Activated CD4-positive, alpha-beta memory T cell treated with anti-CD3 and anti-CD28 coated beads, Interleukin-2, amount 10 ng/mL, durations not matched to agents 7 days and 5 days (primary cell): ENCODE data around the gene EIF4G3. TPM values are rescaled to one million over a fixed set of nuclear protein-coding genes. Genes with fewer than 3 reads are reported as not detected.
"Not testable (repeated sequence)": the region's sequence is repeated elsewhere in the genome, so short reads cannot be mapped to it uniquely, and the experiment has no call there.

Experiments
- CTCF ChIA-PET: fragments of 350-600 bp; sonication (Branson Sonifier 250); formaldehyde crosslinking; loops from one replicate; lab custom pipeline; 2021; ENCODE audit warnings: antibody characterized with exemption, inconsistent platforms; lab: Charles Lee
- POLR2A ChIA-PET: fragments of 350-600 bp; sonication (Branson Sonifier 250); formaldehyde crosslinking; loops from one replicate; lab custom pipeline; 2021; ENCODE audit warnings: antibody characterized with exemption; lab: Charles Lee
- DNase-seq: peaks from one replicate; pipeline ENCODE4 v3.0.0-alpha.2; 2020
- H3K27ac Mint-ChIP-seq: one replicate; pipeline ENCODE4 v1.8.0; 2021; ENCODE audit warnings: mild to moderate bottlenecking, mixed read lengths
- H3K27me3 Mint-ChIP-seq: one replicate; pipeline ENCODE4 v1.8.0; 2021; ENCODE audit warnings: mixed read lengths
- H3K36me3 Mint-ChIP-seq: one replicate; pipeline ENCODE4 v1.8.0; 2021; ENCODE audit warnings: low read depth, mixed read lengths
- H3K4me1 Mint-ChIP-seq: one replicate; pipeline ENCODE4 v1.8.0; 2021; ENCODE audit warnings: mixed read lengths
- H3K4me3 Mint-ChIP-seq: one replicate; pipeline ENCODE4 v1.8.0; 2021; ENCODE audit warnings: mild to moderate bottlenecking, mixed read lengths
- H3K9me3 Mint-ChIP-seq: one replicate; pipeline ENCODE4 v1.8.0; 2021; ENCODE audit warnings: mixed read lengths
- total RNA-seq, 2 experiments: library from RNA; stranded (reverse); gene quantifications; one replicate each; pipeline ENCODE4 v1.2.3, GENCODE V29; 2021

Gene EIF4G3
- total RNA-seq, 2 experiments from 2014 or later, result 48.1 to 49.2 TPM

DNA sequence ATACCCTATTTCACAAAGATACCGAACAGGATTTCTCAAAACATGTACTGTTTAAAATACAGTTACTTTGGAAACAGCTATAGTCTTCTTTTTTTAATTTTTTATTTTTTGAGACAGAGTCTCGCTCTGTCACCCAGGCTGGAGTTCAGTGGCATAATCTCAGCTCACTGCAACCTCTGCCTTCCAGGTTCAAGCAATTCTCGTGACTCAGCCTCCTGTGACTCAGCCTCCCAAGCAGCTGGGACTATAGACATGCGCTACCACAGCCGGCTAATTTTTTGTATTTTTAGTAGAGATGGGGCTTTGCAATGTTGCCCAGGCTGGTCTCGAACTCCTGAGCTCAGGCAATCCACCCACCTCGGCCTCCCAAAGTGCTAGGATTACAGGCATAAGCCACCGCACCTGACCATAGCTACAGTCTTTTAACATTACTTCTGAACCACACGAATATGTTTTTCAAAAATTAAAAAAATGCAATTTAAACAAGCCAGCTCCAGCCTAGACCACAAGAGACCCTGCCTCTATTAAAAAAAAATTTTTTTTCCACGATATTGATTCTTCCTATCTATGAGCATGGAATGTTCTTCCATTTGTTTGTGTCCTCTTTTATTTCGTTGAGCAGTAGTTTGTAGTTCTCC is 85.5 kb downstream of the EIF4G3 start:
- DNase-seq, H3K4me3 Mint-ChIP-seq, H3K27ac Mint-ChIP-seq, POLR2A ChIA-PET, H3K9me3 Mint-ChIP-seq, H3K27me3 Mint-ChIP-seq: not testable (repeated sequence)
- peaks cover 48% of the 10 kb centered on the region for H3K36me3 Mint-ChIP-seq
- peaks cover 17% of the 10 kb centered on the region for H3K4me1 Mint-ChIP-seq
- CTCF ChIA-PET, result interaction anchor here (1.1 kb wide), 1 partner anchor 104 kb away, joined by 4 read pairs; no protein-coding TSS in a partner anchor

DNA sequence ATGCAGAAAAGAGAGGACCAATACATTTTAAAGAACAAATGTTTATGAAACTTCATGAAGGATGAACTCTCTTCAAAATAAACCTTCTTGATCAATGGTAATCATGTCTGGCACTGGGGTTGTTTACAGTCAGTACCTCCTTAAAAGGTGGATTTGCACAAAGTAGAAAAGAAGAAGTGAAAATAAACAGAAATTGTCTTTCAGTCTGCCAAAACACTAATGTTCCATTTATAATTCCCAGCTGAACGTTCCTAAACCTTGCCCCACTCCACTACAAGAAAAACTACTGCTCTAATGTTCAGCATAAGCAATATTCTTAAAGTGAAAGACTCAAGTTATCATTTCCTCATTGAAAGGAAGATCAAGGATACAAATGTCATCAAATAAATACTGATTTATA is 86.2 kb downstream of the EIF4G3 start:
- H3K4me3 Mint-ChIP-seq, result no peak overlapping the region
- peaks cover 45% of the 10 kb centered on the region for H3K36me3 Mint-ChIP-seq
- no peak overlapping the region for H3K27ac Mint-ChIP-seq
- no peaks in the 10 kb centered on the region for H3K27me3 Mint-ChIP-seq
- DNase-seq, result no peak
- H3K9me3 Mint-ChIP-seq, result peaks cover 6% of the 10 kb centered on the region
- CTCF ChIA-PET, result interaction anchor here (1.1 kb wide), 1 partner anchor 105 kb away, joined by 4 read pairs; no protein-coding TSS in a partner anchor
- POLR2A ChIA-PET, result no interaction called here
- peaks cover 17% of the 10 kb centered on the region for H3K4me1 Mint-ChIP-seq

DNA sequence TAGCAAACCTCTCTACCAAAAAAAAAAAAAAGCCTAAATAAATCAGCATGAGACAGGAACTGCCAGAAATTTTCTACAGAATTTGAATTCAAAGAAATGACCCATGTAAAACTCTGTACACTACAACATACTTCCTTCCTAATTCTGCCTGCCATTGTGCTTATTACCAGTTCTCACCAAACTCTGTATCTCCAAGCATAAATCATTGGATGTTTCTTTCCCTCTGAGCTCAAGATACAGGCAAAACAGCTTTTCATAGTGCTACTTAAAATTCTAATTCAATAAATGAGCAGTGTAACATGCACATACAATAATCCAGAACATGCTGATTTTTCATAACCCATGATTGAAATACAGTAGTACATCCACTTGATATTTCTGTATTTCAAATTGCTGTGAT is 87.0 kb downstream of the EIF4G3 start:
- Mint-ChIP-seq H3K36me3 (peaks cover 38% of the 10 kb centered on the region), H3K4me1 (peaks cover 17% of the 10 kb centered on the region), H3K27me3 (no peaks in the 10 kb centered on the region), H3K27ac (no peak overlapping the region), H3K9me3 (peaks cover 3% of the 10 kb centered on the region), H3K4me3 (no peak overlapping the region)
- ChIA-PET CTCF (no interaction called here), POLR2A (no interaction called here)
- no peak for DNase-seq

DNA sequence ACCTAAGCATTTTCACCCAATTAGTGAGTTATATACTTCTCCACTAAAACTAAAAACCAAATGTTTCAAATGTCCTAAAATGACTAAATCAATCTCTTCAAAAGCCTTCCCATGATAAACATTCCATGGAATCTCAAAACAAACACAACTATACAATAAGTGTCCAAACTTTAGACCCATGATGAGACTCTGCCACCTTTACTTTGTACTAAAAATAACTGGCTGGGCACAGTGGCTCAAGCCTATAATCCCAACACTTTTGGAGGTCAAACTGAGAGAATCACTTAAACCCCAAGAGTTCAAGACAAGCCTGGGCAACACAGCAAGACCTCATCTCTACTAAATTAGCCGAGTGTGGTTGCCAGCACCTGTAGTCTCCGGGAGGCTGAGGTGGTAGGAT is 87.4 kb downstream of the EIF4G3 start:
- DNase-seq, result no peak
- H3K27me3 Mint-ChIP-seq, result no peaks in the 10 kb centered on the region
- H3K4me3 Mint-ChIP-seq, result no peak overlapping the region
- peaks cover 39% of the 10 kb centered on the region for H3K36me3 Mint-ChIP-seq
- ChIA-PET POLR2A (no interaction called here), CTCF (no interaction called here)
- peaks cover 17% of the 10 kb centered on the region for H3K4me1 Mint-ChIP-seq
- H3K27ac Mint-ChIP-seq, result no peak overlapping the region
- H3K9me3 Mint-ChIP-seq, result peaks cover 2% of the 10 kb centered on the region

DNA sequence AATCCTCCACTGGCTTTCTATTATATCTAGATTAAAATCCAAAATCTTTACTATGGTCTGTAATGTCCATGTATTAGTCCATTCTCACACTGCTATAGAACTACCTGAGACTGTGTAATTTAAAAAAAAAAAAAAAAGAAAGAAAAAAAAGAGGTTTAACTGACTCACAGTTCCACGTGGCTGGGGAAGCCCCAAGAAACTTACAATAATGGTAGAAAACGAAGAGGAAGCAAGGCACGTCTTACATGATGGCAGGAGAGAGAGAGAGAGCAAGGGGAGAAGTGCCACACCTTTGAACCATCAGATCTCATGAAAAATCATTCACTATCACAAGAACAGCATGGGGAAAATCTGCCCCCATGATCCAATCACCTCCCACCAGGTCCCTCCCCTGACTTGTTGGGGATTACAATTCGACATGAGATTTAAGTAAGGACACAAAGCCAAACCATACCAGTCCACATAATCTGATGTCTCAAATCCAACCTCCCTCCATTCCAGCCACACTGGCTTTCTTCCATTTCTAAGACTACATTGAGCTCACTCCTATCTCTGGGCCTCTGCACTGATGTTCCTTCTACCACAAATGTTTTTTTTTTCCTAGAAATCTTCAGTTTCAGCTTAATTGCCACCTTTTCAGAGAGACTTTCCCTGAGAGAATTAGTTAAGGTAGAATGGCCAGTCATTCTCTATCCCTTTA is 92.4 kb downstream of the EIF4G3 start:
- DNase-seq, result no peak
- no peak overlapping the region for H3K4me3 Mint-ChIP-seq
- H3K27ac Mint-ChIP-seq, result no peak overlapping the region
- peaks cover 3% of the 10 kb centered on the region for H3K4me1 Mint-ChIP-seq
- H3K36me3 Mint-ChIP-seq, result peaks cover 24% of the 10 kb centered on the region
- H3K27me3 Mint-ChIP-seq, result no peaks in the 10 kb centered on the region
- H3K9me3 Mint-ChIP-seq, result no peaks in the 10 kb centered on the region
- ChIA-PET POLR2A (no interaction called here), CTCF (no interaction called here)

DNA sequence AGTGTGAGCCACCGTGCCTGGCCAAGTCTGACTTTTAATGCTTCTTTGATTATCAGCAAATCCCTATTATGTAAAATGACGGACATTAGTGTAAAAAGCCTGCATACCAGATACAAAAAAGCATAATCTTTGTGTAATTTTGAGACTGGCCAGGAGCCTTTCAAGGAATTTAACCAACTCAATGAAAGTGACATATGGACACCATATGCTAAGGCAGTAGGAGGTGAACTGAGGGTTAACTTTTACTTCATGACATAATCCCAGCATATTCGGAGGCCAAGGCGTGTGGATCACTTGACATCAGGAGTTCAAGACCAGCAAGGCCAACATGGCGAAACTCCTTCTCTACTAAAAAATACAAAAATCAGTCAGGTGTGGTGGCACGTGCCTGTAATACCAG is 94.6 kb downstream of the EIF4G3 start:
- Mint-ChIP-seq H3K27me3 (no peaks in the 10 kb centered on the region), H3K36me3 (peaks cover 22% of the 10 kb centered on the region), H3K27ac (no peak overlapping the region), H3K9me3 (no peaks in the 10 kb centered on the region), H3K4me3 (no peak overlapping the region), H3K4me1 (peaks cover 6% of the 10 kb centered on the region)
- CTCF ChIA-PET, result no interaction called here
- DNase-seq, result no peak
- POLR2A ChIA-PET, result no interaction called here

DNA sequence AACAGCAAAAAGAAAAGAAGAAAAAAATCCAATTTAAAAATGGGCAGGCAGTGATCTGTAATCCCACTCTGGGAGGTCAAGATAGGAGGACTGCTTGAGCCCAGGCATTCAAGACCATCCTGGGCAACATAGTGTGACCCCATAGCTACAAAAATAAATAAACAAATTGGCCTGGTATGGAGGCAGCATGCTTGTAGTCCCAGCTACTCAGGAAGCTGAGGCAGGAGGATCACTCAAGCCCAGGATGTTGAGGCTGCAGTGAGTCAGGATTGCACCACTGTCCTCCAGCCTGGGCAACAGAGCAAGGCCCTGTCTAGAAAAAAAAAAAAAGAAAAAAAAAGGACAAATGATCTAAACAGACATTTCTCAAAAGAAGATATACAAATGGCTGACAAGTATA is 99.6 kb downstream of the EIF4G3 start:
- ChIA-PET CTCF (no interaction called here), POLR2A (no interaction called here)
- no peaks in the 10 kb centered on the region for H3K27me3 Mint-ChIP-seq
- H3K27ac Mint-ChIP-seq, result no peak overlapping the region
- peaks cover 16% of the 10 kb centered on the region for H3K36me3 Mint-ChIP-seq
- no peak overlapping the region for H3K4me3 Mint-ChIP-seq
- DNase-seq, result no peak
- no peaks in the 10 kb centered on the region for H3K9me3 Mint-ChIP-seq
- H3K4me1 Mint-ChIP-seq, result peaks cover 19% of the 10 kb centered on the region

DNA sequence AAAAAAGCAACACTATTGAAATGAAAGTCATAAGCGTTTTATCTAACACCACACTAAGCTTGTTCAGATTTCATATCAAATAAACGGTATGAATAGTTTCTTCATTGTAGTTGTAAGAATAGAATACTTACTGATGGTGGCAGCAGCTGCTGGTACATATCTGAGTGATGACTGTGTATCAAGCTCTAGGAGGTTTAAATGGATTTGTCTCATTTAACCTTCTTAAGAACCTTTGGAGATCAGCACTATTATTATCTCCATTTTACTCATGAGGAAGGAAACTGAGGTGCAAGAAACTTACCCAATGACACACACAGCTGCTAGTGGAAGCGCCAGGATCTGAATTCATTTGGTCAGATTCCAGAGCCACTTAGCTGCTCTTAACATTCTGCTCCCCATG is 104.0 kb downstream of the EIF4G3 start:
- no peaks in the 10 kb centered on the region for H3K9me3 Mint-ChIP-seq
- POLR2A ChIA-PET, result no interaction called here

DNA sequence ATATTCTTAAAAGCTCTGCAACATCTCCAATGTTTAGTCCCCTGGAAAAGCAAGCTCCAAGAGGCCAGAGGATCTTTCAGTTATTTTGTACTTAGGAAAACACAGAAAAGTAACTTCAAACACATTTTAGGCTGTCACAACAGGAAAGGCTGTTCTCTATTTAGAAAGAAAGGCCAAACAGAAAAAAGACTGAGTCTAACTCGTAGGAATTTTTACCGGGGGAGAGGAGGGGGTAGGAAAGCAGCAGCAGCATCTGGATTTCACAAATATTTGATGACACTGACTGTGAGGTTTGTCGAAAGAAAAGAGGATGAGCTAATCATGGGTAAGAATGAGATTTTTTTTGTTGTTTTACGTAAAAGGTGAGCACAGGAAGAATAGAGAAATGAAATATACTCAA is 107.1 kb downstream of the EIF4G3 start:
- H3K4me1 Mint-ChIP-seq, result no peaks in the 10 kb centered on the region
- no peak for DNase-seq
- H3K27ac Mint-ChIP-seq, result no peak overlapping the region
- no peak overlapping the region for H3K4me3 Mint-ChIP-seq
- peaks cover 2% of the 10 kb centered on the region for H3K36me3 Mint-ChIP-seq
- H3K9me3 Mint-ChIP-seq, result no peaks in the 10 kb centered on the region
- H3K27me3 Mint-ChIP-seq, result no peaks in the 10 kb centered on the region
- ChIA-PET CTCF (no interaction called here), POLR2A (no interaction called here)

More for the DNA sequence above, 104.0 kb downstream of the EIF4G3 start:
- Mint-ChIP-seq H3K36me3 (peaks cover 10% of the 10 kb centered on the region), H3K4me3 (no peak overlapping the region), H3K27me3 (no peaks in the 10 kb centered on the region), H3K4me1 (peaks cover 17% of the 10 kb centered on the region), H3K27ac (no peak overlapping the region)
- DNase-seq, result no peak
- CTCF ChIA-PET, result no interaction called here

DNA sequence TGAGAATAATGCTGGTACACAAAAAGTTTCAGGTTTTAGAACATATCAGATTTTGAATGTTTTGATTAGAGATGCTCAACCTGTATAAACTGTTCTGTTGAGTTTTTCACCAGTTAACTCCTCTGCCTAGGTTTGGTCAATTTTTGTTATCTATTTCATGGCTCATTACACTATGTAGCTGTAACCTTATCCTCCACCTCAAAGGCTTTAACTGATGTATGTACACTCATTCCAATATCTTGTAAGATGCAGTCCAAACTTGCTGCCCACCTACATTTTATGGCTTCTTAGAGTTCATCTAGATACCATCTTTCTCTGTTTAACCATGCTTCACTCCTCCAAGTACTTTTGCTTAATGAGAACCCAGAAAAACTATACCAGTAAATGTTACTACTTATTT is 107.8 kb downstream of the EIF4G3 start:
- ChIA-PET CTCF (no interaction called here), POLR2A (no interaction called here)
- Mint-ChIP-seq H3K27ac (no peak overlapping the region), H3K9me3 (no peaks in the 10 kb centered on the region), H3K27me3 (no peaks in the 10 kb centered on the region), H3K4me1 (no peaks in the 10 kb centered on the region), H3K4me3 (no peak overlapping the region), H3K36me3 (peaks cover 2% of the 10 kb centered on the region)
- DNase-seq, result no peak

DNA sequence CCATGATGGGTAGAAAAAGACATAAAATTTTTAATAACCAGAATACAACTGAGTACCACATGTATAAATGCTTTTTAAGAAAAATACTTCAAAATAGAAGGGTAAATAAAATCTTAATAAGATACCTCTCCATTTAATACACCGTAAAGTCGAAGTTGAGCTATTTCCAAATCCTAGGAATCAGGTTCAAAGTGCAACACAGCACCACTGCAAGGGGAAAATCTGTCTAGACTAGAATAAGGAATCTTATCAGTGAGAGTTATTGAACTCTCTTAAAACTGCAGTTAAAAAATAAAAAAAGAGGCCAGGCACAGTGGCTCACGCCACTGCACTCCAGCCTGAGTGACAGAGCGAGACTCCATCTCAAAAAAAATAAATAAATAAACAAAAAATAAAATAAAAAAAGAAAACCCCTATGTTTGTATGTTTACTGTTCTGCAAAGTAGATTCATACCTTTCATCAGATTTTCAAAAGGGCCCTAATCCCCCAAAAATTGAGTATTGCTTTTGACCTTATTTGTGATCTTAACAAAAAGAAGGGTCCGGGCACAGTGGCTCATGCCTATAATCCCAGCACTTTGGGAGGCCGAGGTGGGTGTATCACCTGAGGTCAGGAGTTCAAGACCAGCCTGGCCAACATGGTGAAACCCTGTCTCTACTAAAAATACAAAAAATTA is 109.0 kb downstream of the EIF4G3 start:
- ChIA-PET POLR2A (no interaction called here), CTCF (no interaction called here)
- no peaks in the 10 kb centered on the region for H3K9me3 Mint-ChIP-seq
- no peak overlapping the region for H3K27ac Mint-ChIP-seq
- H3K27me3 Mint-ChIP-seq, result no peaks in the 10 kb centered on the region
- no peak overlapping the region for H3K4me3 Mint-ChIP-seq
- no peaks in the 10 kb centered on the region for H3K4me1 Mint-ChIP-seq
- H3K36me3 Mint-ChIP-seq, result peaks cover 2% of the 10 kb centered on the region
- no peak for DNase-seq

DNA sequence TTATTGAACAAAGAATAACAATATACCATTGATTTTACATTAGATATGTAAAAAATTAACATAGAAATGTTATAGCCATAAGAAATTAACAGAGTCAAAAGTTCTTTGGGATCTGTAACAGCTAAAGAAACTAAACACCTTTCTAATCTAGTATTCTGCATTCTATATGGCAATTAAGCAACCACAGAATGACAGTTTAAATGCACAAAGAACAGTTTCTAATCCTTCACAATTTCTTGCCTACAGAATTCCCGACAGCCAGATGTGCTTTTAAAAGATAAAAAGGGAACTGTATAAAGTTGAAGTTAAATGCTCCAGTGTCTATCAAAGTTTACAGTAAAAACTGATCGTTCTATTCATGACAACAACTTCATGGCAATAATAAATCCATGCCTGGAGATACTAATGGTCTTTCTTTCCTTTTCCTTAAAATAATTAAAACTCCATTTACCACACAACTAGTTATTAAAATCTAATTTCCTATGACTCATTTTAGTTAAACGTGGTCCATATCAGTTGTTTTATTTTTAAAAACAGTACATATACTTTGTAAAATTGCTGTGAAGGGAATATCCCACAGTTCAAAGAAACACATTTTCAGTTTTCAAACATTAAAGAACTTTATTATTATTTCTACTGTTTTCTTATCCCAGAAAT is 110.2 kb downstream of the EIF4G3 start:
- POLR2A ChIA-PET, result no interaction called here
- no peaks in the 10 kb centered on the region for H3K27me3 Mint-ChIP-seq
- no peak overlapping the region for H3K4me3 Mint-ChIP-seq
- H3K36me3 Mint-ChIP-seq, result peaks cover 2% of the 10 kb centered on the region
- no peak overlapping the region for H3K27ac Mint-ChIP-seq
- CTCF ChIA-PET, result no interaction called here
- DNase-seq, result no peak
- H3K4me1 Mint-ChIP-seq, result no peaks in the 10 kb centered on the region
- H3K9me3 Mint-ChIP-seq, result no peaks in the 10 kb centered on the region

DNA sequence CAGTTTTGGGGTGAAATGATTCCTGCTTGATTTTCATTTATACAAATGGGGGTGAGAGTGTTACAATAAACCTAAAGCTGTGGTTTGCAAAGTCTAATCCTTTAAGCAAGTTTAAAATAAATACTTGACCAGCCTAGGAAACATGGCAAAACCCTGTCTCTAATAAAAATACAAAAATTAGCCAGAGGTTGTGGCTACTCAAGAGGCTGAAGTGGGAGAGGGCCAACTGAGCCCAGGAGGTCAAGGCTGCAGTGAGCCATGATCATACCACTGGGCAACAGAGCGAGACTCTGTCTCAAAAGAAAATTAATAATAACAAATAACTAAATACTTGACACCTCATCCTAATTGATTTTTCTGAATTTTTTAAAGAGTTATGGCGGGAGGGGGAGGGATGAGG is 110.8 kb downstream of the EIF4G3 start:
- Mint-ChIP-seq H3K27ac (no peak overlapping the region), H3K4me1 (no peaks in the 10 kb centered on the region), H3K36me3 (peaks cover 2% of the 10 kb centered on the region), H3K4me3 (no peak overlapping the region), H3K9me3 (no peaks in the 10 kb centered on the region), H3K27me3 (no peaks in the 10 kb centered on the region)
- DNase-seq, result no peak
- CTCF ChIA-PET, result no interaction called here
- POLR2A ChIA-PET, result no interaction called here
